IPS-18a (cell line): ENCODE data around the gene ACVRL1.

Experiments used
- H3K27ac ChIP-seq: one replicate; pipeline ENCODE4 v1.5.1; 2013; ENCODE audit warnings: low read length
- H3K27me3 ChIP-seq: one replicate; pipeline ENCODE4 v1.6.1; 2013; ENCODE audit warnings: mild to moderate bottlenecking, low read length; ENCODE audit not compliant: control insufficient read depth, insufficient read depth
- H3K36me3 ChIP-seq: one replicate; pipeline ENCODE4 v1.6.1; 2013; ENCODE audit warnings: low read depth, low read length; ENCODE audit not compliant: control insufficient read depth
- H3K4me1 ChIP-seq: one replicate; pipeline ENCODE4 v1.6.1; 2013; ENCODE audit warnings: low read depth, low read length; ENCODE audit not compliant: control insufficient read depth
- H3K4me3 ChIP-seq: one replicate; pipeline ENCODE4 v1.5.1; 2013; ENCODE audit warnings: low read length
- H3K9ac ChIP-seq: one replicate; pipeline ENCODE4 v1.6.1; 2013; ENCODE audit warnings: mild to moderate bottlenecking, low read length, moderate library complexity
- H3K9me3 ChIP-seq: one replicate; pipeline ENCODE4 v1.6.1; 2013; ENCODE audit warnings: low read depth, low read length; ENCODE audit not compliant: control insufficient read depth

The ACVRL1 gene

GRCh38 chr12:51953864-51954263 is 46.6 kb downstream of the ACVRL1 start:
- Histone ChIP-seq H3K27me3 (peaks cover 33% of the 10 kb centered on the region), H3K27ac (no peak overlapping the region), H3K36me3 (no peaks in the 10 kb centered on the region), H3K4me1 (peaks cover 5% of the 10 kb centered on the region), H3K4me3 (no peak overlapping the region), H3K9ac (no peak overlapping the region), H3K9me3 (no peaks in the 10 kb centered on the region)

- H3K36me3 ChIP-seq = no peaks in the 10 kb centered on the region
- no peak overlapping the region for H3K9ac ChIP-seq
- no peak overlapping the region for H3K4me3 ChIP-seq
- peaks cover 24% of the 10 kb centered on the region for H3K27me3 ChIP-seq
- no peak overlapping the region for H3K27ac ChIP-seq
- H3K9me3 ChIP-seq = no peaks in the 10 kb centered on the region
- H3K4me1 ChIP-seq = peaks cover 5% of the 10 kb centered on the region
These were observed 47.5 kb downstream of the ACVRL1 start for GRCh38 chr12:51954561-51955361.

GRCh38 chr12:51955702-51956101 is 48.4 kb downstream of the ACVRL1 start:
- H3K27ac ChIP-seq = no peak overlapping the region
- H3K9me3 ChIP-seq = no peaks in the 10 kb centered on the region
- H3K4me1 ChIP-seq = peaks cover 5% of the 10 kb centered on the region
- H3K4me3 ChIP-seq = no peak overlapping the region
- no peak overlapping the region for H3K9ac ChIP-seq
- peaks cover 14% of the 10 kb centered on the region for H3K27me3 ChIP-seq
- no peaks in the 10 kb centered on the region for H3K36me3 ChIP-seq

- peaks cover under 1% of the 10 kb centered on the region for H3K27me3 ChIP-seq
- no peaks in the 10 kb centered on the region for H3K9me3 ChIP-seq
- H3K36me3 ChIP-seq = no peaks in the 10 kb centered on the region
- H3K27ac ChIP-seq = no peak overlapping the region
- H3K4me1 ChIP-seq = no peaks in the 10 kb centered on the region
- no peak overlapping the region for H3K9ac ChIP-seq
- no peak overlapping the region for H3K4me3 ChIP-seq
These were observed 51.2 kb downstream of the ACVRL1 start for GRCh38 chr12:51958542-51958941.

GRCh38 chr12:51959211-51959610 is 51.9 kb downstream of the ACVRL1 start:
- H3K9ac ChIP-seq = no peak overlapping the region
- H3K27ac ChIP-seq = no peak overlapping the region

GRCh38 chr12:51959921-51960320 is 52.6 kb downstream of the ACVRL1 start:
- Histone ChIP-seq H3K4me3 (no peak overlapping the region), H3K4me1 (no peaks in the 10 kb centered on the region), H3K27ac (no peak overlapping the region), H3K36me3 (no peaks in the 10 kb centered on the region), H3K9me3 (no peaks in the 10 kb centered on the region), H3K27me3 (no peaks in the 10 kb centered on the region), H3K9ac (no peak overlapping the region)

More at GRCh38 chr12:51959211-51959610, 51.9 kb downstream of the ACVRL1 start:
- Histone ChIP-seq H3K4me1 (no peaks in the 10 kb centered on the region), H3K36me3 (no peaks in the 10 kb centered on the region), H3K27me3 (no peaks in the 10 kb centered on the region), H3K4me3 (no peak overlapping the region), H3K9me3 (no peaks in the 10 kb centered on the region)

GRCh38 chr12:51960488-51960887 is 53.2 kb downstream of the ACVRL1 start:
- no peak overlapping the region for H3K4me3 ChIP-seq
- no peaks in the 10 kb centered on the region for H3K27me3 ChIP-seq
- no peak overlapping the region for H3K27ac ChIP-seq
- no peaks in the 10 kb centered on the region for H3K4me1 ChIP-seq
- no peak overlapping the region for H3K9ac ChIP-seq
- H3K9me3 ChIP-seq = no peaks in the 10 kb centered on the region
- H3K36me3 ChIP-seq = no peaks in the 10 kb centered on the region

GRCh38 chr12:51960890-51961289 is 53.6 kb downstream of the ACVRL1 start:
- Histone ChIP-seq H3K27ac (no peak overlapping the region), H3K27me3 (no peaks in the 10 kb centered on the region), H3K4me3 (no peak overlapping the region), H3K9ac (no peak overlapping the region), H3K36me3 (no peaks in the 10 kb centered on the region), H3K9me3 (no peaks in the 10 kb centered on the region), H3K4me1 (no peaks in the 10 kb centered on the region)

- Histone ChIP-seq H3K36me3 (no peaks in the 10 kb centered on the region), H3K4me3 (no peak overlapping the region), H3K27me3 (no peaks in the 10 kb centered on the region), H3K9ac (no peak overlapping the region), H3K27ac (no peak overlapping the region), H3K9me3 (no peaks in the 10 kb centered on the region), H3K4me1 (no peaks in the 10 kb centered on the region)
These were observed 54.5 kb downstream of the ACVRL1 start for GRCh38 chr12:51961834-51962233.

GRCh38 chr12:51962737-51963136 is 55.4 kb downstream of the ACVRL1 start:
- no peak overlapping the region for H3K9ac ChIP-seq
- H3K4me3 ChIP-seq = no peak overlapping the region
- H3K27ac ChIP-seq = no peak overlapping the region
- no peaks in the 10 kb centered on the region for H3K4me1 ChIP-seq
- no peaks in the 10 kb centered on the region for H3K9me3 ChIP-seq
- H3K36me3 ChIP-seq = no peaks in the 10 kb centered on the region
- no peaks in the 10 kb centered on the region for H3K27me3 ChIP-seq

GRCh38 chr12:51963477-51963876 is 56.2 kb downstream of the ACVRL1 start:
- Histone ChIP-seq H3K27me3 (no peaks in the 10 kb centered on the region), H3K27ac (no peak overlapping the region), H3K4me3 (no peak overlapping the region), H3K36me3 (no peaks in the 10 kb centered on the region), H3K4me1 (no peaks in the 10 kb centered on the region), H3K9me3 (no peaks in the 10 kb centered on the region), H3K9ac (no peak overlapping the region)

- no peak overlapping the region for H3K9ac ChIP-seq
- H3K27ac ChIP-seq = no peak overlapping the region
- H3K9me3 ChIP-seq = no peaks in the 10 kb centered on the region
- H3K27me3 ChIP-seq = no peaks in the 10 kb centered on the region
- H3K4me1 ChIP-seq = peaks cover 8% of the 10 kb centered on the region
- H3K4me3 ChIP-seq = no peak overlapping the region
- H3K36me3 ChIP-seq = no peaks in the 10 kb centered on the region
These were observed 62.3 kb downstream of the ACVRL1 start for GRCh38 chr12:51969643-51970042.
